Smooth muscle cell (in vitro differentiated cells): ENCODE results near the gene KRTDAP. TPM values are rescaled to one million over a fixed set of nuclear protein-coding genes. Genes with fewer than 3 reads are reported as not detected.

ENCODE experiments used
- DNase-seq: peaks from one replicate; lab custom pipeline; 2025; ENCODE audit not compliant: unreplicated experiment; lab: John Stamatoyannopoulos, UW
- H2AFZ ChIP-seq: fragments of 200-600 bp; sonication (generic); 2 replicates; pipeline ENCODE4 v1.6.0; 2016; ENCODE audit warnings: antibody characterized with exemption, low read depth, mild to moderate bottlenecking
- H3F3A ChIP-seq: fragments of 200-600 bp; sonication (generic); 2 replicates; pipeline ENCODE4 v1.6.0; 2017; ENCODE audit warnings: antibody characterized with exemption, low read depth
- H3K27ac ChIP-seq: fragments of 200-600 bp; sonication (generic); 2 replicates; pipeline ENCODE4 v1.5.1; 2016; ENCODE audit warnings: low read depth, mild to moderate bottlenecking
- H3K27me3 ChIP-seq: fragments of 200-600 bp; sonication (generic); 2 replicates; pipeline ENCODE4 v1.6.1; 2016; ENCODE audit warnings: low read depth, mild to moderate bottlenecking
- H3K36me3 ChIP-seq: fragments of 200-600 bp; sonication (generic); 2 replicates; pipeline ENCODE4 v1.5.1; 2016; ENCODE audit warnings: low read depth
- H3K4me1 ChIP-seq: fragments of 200-600 bp; sonication (generic); 2 replicates; pipeline ENCODE4 v1.5.1; 2016; ENCODE audit warnings: low read depth
- H3K4me2 ChIP-seq: fragments of 200-600 bp; sonication (generic); 2 replicates; pipeline ENCODE4 v1.6.0; 2016; ENCODE audit warnings: mild to moderate bottlenecking
- H3K4me3 ChIP-seq: fragments of 200-600 bp; sonication (generic); 2 replicates; pipeline ENCODE4 v1.5.1; 2016; ENCODE audit warnings: mild to moderate bottlenecking
- H3K79me2 ChIP-seq: fragments of 200-600 bp; sonication (generic); 2 replicates; pipeline ENCODE4 v1.6.0; 2016; ENCODE audit warnings: low read depth, mild to moderate bottlenecking
- H3K9ac ChIP-seq: fragments of 200-600 bp; sonication (generic); 2 replicates; pipeline ENCODE4 v1.6.0; 2016; ENCODE audit warnings: low read depth
- H3K9me3 ChIP-seq: fragments of 200-600 bp; sonication (generic); replicated peaks from 2 replicates; pipeline ENCODE4 v1.5.1; 2016; ENCODE audit warnings: low read depth
- H4K20me1 ChIP-seq: fragments of 200-600 bp; sonication (generic); 2 replicates; pipeline ENCODE4 v1.6.0; 2016; ENCODE audit warnings: low read depth
- WGBS: methylation state at CpG from one replicate; pipeline ENCODE4 v1.1.7; 2016; ENCODE audit warnings: low lambda C conversion rate; 5-methylcytosine and 5-hydroxymethylcytosine counted together
- polyA plus RNA-seq: library from polyadenylated mRNA; unstranded; fragments of >200 nt; fragmentation: Nextera tagmentation; extraction: Ambion mirVana; gene quantifications from 2 replicates; pipeline ENCODE4 v1.2.1, GENCODE V29; 2016
- total RNA-seq: library from RNA; depleted of rRNA; stranded (reverse); fragments of >200 nt; gene quantifications from 2 replicates; pipeline ENCODE4 v1.2.3, GENCODE V29; 2014
- TF ChIP-seq, protein P1 (sequence below): fragments of 200-600 bp; sonication (generic); IDR thresholded peaks from 2 replicates; pipeline ENCODE4 v1.5.1; 2017; ENCODE audit warnings: borderline replicate concordance, mild to moderate bottlenecking, antibody characterized with exemption; ENCODE audit not compliant: insufficient read depth, poor library complexity, severe bottlenecking

The KRTDAP gene
- total and polyA plus RNA-seq, 2 experiments from 2014 or later, result 68.3 to 298 TPM

DNA sequence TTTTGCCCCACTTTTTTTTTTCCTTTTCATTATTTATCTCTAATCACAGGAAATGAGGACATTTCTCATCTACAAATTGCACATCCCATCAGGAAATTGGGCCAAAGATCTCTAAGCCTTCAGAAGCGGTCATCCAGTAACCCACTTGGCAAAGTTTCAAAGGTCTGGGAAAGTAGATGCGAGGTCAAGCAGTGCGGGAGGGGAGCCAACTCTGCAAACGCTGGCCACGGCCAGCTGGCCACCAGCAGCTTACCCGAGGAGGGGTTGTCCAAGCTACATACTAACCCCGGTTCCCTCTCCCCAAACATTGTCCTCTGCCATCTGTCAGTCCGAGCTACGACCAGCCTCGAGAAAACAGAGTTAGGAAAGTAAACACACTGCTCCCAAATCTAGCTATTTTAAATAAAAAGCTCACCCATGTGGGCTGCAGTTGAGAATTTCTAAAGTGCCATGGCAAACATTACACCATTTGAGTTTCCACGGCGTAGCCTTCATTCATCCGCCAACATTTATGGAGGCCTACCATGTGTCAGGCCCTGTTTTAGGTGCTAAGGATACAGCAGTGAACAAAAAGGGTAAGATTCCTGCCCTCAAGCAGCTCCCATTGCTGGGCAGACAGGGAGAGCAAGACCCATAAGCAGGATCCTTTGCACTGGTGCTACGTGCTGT is 30.7 kb downstream of the KRTDAP start:
- H4K20me1 ChIP-seq, result no peaks in the 10 kb centered on the region

DNA sequence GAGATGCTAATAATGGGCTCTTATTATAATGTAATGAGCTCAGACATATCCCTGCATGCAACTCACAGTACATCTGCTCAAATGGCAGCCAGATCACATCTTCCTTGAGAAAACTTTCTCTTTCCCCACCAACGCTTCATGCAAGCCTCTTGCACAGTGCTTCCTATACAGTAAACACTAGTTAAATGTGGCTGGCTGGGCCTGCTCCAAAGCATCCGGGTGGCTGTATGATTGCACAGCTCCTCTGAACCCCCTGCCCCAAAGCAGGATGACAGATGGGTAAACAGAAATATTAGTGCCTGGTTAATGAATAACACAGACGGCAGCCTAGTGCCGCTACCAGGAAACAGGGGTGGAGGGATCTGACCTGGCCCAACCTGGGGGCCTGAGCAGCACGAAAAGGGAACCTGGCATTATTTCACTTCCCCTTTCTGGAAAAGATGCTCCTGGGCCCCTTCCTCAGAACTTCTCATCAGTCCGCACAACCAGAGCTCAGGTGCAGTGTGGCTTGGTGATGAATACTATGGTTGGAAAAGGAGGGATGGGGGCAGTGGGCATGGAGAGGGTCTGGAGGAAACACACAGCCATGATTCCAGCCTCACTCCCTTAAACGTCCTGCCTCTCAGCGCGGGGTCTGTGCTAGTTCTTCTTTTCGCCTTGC is 31.4 kb downstream of the KRTDAP start:
- Histone ChIP-seq H3K36me3 (no peaks in the 10 kb centered on the region), H4K20me1 (no peaks in the 10 kb centered on the region), H3K27ac (no peak overlapping the region), H2AFZ (no peak overlapping the region), H3K4me2 (no peak overlapping the region), H3K9me3 (no peaks in the 10 kb centered on the region), H3K4me1 (no peaks in the 10 kb centered on the region), H3F3A (no peaks in the 10 kb centered on the region), H3K27me3 (no peaks in the 10 kb centered on the region), H3K4me3 (no peak overlapping the region), H3K79me2 (no peaks in the 10 kb centered on the region), H3K9ac (no peak overlapping the region)
- TF ChIP-seq, protein P1, sequence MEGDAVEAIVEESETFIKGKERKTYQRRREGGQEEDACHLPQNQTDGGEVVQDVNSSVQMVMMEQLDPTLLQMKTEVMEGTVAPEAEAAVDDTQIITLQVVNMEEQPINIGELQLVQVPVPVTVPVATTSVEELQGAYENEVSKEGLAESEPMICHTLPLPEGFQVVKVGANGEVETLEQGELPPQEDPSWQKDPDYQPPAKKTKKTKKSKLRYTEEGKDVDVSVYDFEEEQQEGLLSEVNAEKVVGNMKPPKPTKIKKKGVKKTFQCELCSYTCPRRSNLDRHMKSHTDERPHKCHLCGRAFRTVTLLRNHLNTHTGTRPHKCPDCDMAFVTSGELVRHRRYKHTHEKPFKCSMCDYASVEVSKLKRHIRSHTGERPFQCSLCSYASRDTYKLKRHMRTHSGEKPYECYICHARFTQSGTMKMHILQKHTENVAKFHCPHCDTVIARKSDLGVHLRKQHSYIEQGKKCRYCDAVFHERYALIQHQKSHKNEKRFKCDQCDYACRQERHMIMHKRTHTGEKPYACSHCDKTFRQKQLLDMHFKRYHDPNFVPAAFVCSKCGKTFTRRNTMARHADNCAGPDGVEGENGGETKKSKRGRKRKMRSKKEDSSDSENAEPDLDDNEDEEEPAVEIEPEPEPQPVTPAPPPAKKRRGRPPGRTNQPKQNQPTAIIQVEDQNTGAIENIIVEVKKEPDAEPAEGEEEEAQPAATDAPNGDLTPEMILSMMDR, result no peak
- WGBS, result 84% methylated on average over 10 of the region's 10 CpGs
- DNase-seq, result no peak

More for the DNA sequence above, 30.7 kb downstream of the KRTDAP start:
- Histone ChIP-seq H3K4me2 (no peak overlapping the region), H3K79me2 (no peaks in the 10 kb centered on the region), H3K4me3 (no peak overlapping the region), H3F3A (no peaks in the 10 kb centered on the region), H3K9ac (no peak overlapping the region), H3K27me3 (no peaks in the 10 kb centered on the region), H3K27ac (no peak overlapping the region), H3K9me3 (no peaks in the 10 kb centered on the region), H2AFZ (no peak overlapping the region), H3K36me3 (no peaks in the 10 kb centered on the region), H3K4me1 (no peaks in the 10 kb centered on the region)
- 85% methylated on average over 14 of the region's 14 CpGs for WGBS
- TF ChIP-seq, protein P1, result no peak
- no peak for DNase-seq

DNA sequence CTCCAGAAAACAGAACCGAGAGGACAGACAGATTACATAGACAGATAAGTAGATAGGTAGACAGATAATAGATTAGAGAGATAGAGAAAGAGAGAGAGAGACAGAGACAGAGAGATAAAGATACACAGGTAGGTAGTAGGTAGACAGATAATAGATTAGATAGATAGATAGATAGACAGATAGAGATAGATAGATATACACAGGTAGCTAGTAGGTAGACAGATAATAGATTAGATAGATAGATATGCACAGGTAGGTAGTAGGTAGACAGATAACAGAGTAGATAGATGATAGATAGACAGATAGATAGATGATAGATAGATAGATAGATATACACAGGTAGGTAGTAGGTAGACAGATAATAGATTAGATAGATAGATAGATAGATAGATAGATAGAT is 32.1 kb downstream of the KRTDAP start:
- Histone ChIP-seq H3K4me3 (no peak overlapping the region), H3K36me3 (no peaks in the 10 kb centered on the region), H3K27me3 (no peaks in the 10 kb centered on the region), H3F3A (no peaks in the 10 kb centered on the region), H3K9ac (no peak overlapping the region), H2AFZ (no peak overlapping the region), H3K79me2 (no peaks in the 10 kb centered on the region), H3K27ac (no peak overlapping the region), H4K20me1 (no peaks in the 10 kb centered on the region), H3K4me2 (no peak overlapping the region), H3K4me1 (no peaks in the 10 kb centered on the region), H3K9me3 (no peaks in the 10 kb centered on the region)
- TF ChIP-seq, protein P1, result no peak
- 68% methylated on average over 1 of the region's 1 CpG for WGBS
- DNase-seq, result no peak
